GM19025 (cell line): ENCODE results near the gene RBFA.
"Not testable (repeated sequence)": the region's sequence is repeated elsewhere in the genome, so short reads cannot be mapped to it uniquely, and the experiment has no call there.

Source experiments
- ATAC-seq: cut with Tn5 transposase; IDR thresholded peaks from one replicate; pipeline ENCODE4 v1.9.1; 2021; ENCODE audit warnings: mild to moderate bottlenecking, low read depth, moderate library complexity; ENCODE audit not compliant: unreplicated experiment

The RBFA gene

DNA sequence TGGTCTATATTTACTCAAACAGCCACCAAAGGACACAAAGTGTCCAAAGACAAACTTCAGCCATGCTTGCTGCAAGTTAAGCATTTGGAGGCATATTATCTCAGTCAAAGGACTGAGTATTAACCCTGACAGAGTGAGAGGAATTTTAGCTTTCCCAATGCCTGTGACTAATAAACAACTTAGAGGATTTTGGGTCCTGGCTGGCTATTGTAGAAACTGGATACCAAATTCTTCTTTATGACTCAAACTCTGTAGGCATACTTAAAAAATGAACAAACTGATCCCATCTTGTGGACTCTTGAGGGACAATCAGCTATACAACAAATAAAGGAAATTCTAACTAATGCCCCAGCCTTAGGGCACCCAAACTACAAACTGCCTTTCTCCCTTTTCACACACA is 6.5 kb upstream of the RBFA start:
- not testable (repeated sequence) for ATAC-seq

GRCh38 chr18:80029690-80030089 is 4.5 kb upstream of the RBFA start:
- ATAC-seq = no peak

- peak; percentile 39 for ATAC-seq
Measured at GRCh38 chr18:80033181-80034067, 810 bp upstream of the RBFA start.

DNA sequence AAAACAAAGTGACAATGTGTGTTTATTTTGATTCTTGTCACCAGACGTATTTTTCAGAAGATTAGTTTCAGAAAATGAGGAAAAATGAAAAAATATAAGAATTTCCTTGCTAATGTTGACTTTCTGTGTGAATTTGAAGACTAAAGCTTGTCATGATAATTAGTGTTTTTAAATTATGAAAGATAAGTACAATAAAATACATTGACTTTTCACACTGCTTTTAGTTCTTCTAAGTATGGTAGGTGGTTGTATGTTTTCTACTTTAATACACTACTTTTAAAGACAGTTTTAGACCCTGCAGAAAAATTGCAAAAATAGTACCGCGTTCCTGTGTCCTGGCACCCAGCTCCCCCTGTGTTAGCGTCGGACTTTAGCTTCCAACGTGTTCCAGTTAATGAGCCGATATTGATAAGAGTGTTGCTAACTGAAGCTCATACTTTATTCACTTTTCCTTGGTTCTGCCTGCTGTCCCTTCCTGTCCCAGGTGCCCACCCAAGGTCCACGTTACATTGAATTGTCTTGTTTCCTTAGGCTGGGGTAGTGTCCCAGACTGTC is 695 bp downstream of the RBFA start:
- no peak for ATAC-seq

GRCh38 chr18:80035997-80036396 is 1.8 kb downstream of the RBFA start:
- no peak for ATAC-seq

- no peak for ATAC-seq
Measured at GRCh38 chr18:80037300-80037699, 3.1 kb downstream of the RBFA start.

GRCh38 chr18:80037869-80038630 is 3.8 kb downstream of the RBFA start:
- no peak for ATAC-seq

DNA sequence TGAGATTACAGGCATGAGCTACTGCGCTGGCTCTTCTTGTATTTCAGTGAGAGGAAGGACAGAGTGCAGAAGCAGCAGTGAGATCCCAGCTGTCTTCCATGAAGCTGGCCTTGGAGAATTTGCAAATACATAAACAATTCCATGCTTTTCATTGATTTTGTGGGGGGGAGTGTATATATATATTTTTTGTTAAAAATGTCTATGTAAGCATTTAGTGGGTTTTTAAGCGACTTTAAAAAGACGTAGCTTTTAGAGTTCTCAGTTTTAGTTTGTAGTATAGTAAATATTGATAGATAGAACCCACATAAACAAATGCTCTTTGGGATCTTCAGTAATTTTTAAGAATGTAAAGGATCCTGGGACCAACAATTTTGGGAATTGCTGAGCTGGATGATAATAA is 6.3 kb downstream of the RBFA start:
- ATAC-seq = no peak

DNA sequence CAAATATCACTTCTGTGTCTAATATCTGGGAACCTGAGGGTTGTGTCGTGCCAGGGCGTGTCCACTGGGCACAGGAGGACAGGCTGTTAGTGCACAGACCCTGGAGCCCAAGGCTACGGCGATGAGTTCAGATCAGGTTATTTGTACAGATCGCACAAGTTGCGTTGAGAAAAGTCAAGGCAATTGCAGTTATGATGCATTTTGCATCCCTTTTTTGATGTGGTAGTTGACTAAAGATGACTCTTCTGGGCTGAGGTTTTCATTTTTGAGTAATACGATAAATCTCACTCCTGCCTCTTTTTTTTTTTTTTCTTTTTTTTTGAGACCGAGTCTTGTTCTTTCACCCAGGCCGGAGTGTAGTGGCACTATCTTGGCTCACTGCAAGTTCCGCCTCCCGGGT is 7.2 kb downstream of the RBFA start:
- ATAC-seq = no peak

DNA sequence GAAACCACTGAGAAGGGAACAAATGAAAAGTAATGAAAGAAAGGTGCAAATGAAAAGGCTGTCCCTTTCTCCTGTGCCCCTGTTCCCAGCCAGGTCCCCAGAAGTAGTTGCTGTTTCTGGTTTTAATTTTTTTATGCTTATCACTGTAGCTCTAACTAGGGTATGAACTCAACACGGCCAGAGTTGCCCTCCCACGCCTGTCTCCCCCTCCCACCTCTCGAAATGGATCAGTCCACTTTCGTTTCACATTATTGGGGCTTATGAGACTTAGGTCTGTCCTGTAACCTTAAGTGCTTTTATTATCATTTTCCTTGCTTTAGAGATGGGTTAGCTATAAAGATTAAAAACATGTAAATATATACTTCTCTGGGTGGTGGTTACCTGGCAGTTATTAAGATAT is 8.6 kb downstream of the RBFA start:
- no peak for ATAC-seq

DNA sequence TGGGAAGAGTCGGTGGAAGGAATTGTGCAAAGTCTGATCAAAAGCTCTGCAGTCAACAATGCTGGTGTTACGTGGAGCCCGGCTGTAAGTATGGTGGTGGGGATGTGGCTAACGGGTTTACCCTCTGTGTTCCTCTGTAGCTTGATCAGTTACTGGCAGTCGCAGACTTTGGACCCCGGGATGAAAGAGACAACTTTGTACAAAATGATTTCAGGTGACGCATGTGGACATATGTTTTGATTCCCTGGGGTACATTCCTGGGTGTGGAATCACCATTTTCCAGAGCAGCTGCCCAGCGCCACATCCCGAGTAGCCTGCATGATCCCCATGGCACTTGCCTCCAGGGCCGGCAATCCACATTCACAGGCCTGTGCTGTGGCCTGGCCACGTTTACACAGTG is 9.8 kb downstream of the RBFA start:
- no peak for ATAC-seq

DNA sequence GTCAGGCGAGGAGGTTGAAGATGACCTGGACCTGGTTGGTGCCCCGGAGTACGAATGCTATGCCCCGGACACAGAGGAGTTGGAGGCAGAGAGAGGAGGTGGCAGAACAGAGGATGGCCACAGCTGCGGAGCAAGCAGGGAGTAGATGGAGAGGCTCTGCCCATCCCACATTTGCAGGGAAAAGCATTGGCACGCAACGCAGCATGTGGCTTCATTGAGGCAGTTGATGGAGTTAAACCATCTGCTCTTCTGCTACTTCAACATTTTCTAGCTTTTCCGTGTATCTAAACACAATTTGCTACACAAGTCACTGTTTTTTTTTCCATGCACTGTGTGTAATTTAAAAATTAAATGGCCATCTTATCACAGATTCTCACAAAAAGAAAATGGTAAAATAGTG is 11.8 kb downstream of the RBFA start:
- no peak for ATAC-seq

- ATAC-seq = no peak
Measured at GRCh38 chr18:80046431-80046830, 12.2 kb downstream of the RBFA start.

GRCh38 chr18:80046961-80047541 is 12.8 kb downstream of the RBFA start:
- no peak for ATAC-seq

GRCh38 chr18:80050797-80051196 is 16.6 kb downstream of the RBFA start:
- ATAC-seq = no peak

DNA sequence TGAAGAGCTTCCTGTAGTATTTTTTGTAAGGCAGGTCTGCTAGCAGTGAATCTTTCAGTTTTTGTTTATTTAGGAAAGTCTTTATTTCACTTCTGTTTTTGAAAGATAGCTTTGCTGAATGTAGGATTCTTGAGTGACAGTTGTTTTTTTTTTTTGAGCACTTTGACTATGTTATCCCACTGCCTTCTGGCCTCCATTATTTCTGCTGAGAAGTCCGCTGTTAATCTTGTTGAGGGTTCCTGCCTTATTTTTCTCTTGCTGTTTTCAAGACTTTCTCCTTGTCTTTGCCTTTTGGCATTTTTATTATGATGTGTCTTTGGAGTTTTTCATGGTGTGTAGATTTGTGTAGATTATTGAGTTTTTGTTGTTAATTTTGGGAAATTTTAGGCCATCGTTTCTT is 21.9 kb downstream of the RBFA start:
- ATAC-seq = no peak

DNA sequence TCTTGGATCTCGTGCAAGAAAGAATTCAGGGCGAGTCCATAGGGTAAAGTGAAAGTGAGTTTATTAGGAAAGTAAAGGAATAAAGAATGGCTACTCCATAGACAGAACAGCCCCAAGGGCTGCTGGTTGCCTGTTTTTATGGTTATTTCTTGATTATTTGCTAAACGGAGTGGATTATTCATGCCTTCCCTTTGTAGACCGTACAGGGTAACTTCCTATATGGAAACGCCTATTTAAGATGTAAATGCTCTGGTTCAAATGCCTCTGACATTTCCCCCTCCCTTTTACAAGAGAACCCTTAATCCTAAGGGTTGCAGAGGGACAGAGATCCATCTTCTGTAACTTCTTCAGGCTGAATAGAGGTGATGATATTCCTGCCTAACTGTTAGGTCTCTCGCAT is 25.7 kb downstream of the RBFA start:
- ATAC-seq = no peak

DNA sequence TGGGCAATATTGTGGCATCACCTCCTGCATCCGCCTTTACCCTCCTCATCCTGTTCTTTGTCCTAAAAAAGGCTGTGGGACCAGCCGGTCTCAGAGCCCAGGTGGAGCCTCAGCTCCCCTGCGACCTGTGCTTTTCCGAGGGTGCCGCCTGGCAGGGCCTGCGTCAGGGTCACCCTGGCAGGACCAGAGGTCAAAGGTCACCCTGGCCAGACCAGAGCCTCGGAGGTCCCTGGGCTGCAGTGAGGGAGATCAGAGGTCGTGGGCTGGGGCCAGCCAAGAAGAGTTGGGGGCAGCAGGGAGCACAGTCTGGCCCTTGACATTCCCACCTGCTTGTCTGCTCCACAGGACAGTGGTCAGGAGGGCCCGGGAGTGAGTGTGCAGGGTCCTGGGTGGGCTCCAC is 31.5 kb downstream of the RBFA start:
- no peak for ATAC-seq

GRCh38 chr18:80067321-80067720 is 33.1 kb downstream of the RBFA start:
- ATAC-seq = no peak

GRCh38 chr18:80067897-80068296 is 33.7 kb downstream of the RBFA start:
- no peak for ATAC-seq

DNA sequence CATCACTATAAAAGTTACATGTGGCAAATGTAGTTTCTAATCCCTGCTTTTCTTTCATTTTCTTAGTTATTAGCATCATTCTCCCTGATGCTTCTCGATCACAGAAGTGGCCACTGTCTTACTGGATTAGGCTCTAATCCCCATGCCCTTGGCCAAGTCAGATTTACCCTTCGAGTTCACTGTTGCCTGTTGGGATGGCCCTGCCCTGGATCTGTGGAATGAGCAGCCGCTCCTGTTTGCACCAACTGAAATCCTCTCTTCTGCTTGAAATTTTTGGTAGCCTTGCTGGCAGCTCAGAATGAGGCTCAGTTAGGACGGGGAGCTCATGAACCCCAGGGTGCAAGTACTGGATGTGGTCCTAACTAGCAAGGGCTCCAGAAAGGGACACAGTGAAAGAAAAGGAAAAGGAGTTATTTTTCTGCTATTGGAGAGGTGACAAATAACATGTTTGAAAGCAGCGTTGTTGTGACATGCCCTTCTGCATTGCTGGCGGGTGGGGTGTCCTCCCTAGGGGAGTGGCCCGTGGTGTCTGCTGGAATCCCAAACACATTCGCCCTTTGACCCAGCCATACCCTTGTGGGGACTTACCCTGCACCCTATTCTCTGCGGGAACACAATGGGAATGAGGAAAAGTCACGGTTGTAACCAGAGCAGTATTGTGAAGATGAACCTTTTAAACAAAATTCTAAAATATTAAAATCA is 34.5 kb downstream of the RBFA start:
- ATAC-seq = no peak
